ENCODE data around the gene SELENOO. TPM values are rescaled to one million over a fixed set of nuclear protein-coding genes. Genes with fewer than 3 reads are reported as not detected.

The SELENOO gene
- total and polyA plus RNA-seq, 12 donors: 9.6 to 29.8 (median 12.2) TPM

DNA sequence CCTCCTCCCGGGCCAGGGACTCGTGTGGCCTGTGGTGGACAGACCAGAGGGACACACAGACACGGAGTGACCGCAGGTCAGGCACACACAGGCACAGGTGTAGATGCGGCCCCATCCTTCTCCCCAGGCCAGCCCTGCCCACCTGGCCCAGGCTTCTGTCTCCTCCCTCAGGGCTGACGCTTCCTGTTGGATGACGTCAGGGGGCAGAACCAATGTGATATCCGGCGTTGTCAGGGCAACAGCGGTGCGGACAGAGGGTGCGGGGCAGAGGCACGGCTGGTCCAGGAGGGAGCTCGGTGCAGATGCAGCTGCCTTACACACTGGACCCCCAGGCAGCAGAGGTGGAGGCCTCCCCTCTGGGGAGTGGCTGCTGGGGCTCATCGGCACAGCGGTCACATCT lies 46.9 kb downstream of the SELENOO start:
- DNase-seq (no peak), ATAC-seq (no peak)
- intact Hi-C loops (cut with DNase I): loop anchor here in 5 of 10 donors (10.0 kb wide), 2 partner anchors 257 to 277 kb away; partner anchors contain the start of genes LMF2 (in 4 of the 5), NCAPH2 (in 4 of the 5) and SCO2 (in 1 of the 5)
- Histone ChIP-seq H3K4me1 (peaks cover 30 to 68% (median 55%) of the 10 kb centered on the region in 9 donors), H3K36me3 (peaks cover 0 to 31% (median 0%) of the 10 kb centered on the region in 9 donors), H3K27me3 (no peaks in the 10 kb centered on the region), H3K9me3 (no peaks in the 10 kb centered on the region), H3K27ac (no peak overlapping the region), H3K4me3 (no peak overlapping the region)
- whole genome bisulfite sequencing, 2 donors: 46 to 47% methylated on average over 16 of the region's 16 CpGs
- TF ChIP-seq, protein P1, sequence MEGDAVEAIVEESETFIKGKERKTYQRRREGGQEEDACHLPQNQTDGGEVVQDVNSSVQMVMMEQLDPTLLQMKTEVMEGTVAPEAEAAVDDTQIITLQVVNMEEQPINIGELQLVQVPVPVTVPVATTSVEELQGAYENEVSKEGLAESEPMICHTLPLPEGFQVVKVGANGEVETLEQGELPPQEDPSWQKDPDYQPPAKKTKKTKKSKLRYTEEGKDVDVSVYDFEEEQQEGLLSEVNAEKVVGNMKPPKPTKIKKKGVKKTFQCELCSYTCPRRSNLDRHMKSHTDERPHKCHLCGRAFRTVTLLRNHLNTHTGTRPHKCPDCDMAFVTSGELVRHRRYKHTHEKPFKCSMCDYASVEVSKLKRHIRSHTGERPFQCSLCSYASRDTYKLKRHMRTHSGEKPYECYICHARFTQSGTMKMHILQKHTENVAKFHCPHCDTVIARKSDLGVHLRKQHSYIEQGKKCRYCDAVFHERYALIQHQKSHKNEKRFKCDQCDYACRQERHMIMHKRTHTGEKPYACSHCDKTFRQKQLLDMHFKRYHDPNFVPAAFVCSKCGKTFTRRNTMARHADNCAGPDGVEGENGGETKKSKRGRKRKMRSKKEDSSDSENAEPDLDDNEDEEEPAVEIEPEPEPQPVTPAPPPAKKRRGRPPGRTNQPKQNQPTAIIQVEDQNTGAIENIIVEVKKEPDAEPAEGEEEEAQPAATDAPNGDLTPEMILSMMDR (IDR thresholded peaks at IDR 0.05): no peak

DNA sequence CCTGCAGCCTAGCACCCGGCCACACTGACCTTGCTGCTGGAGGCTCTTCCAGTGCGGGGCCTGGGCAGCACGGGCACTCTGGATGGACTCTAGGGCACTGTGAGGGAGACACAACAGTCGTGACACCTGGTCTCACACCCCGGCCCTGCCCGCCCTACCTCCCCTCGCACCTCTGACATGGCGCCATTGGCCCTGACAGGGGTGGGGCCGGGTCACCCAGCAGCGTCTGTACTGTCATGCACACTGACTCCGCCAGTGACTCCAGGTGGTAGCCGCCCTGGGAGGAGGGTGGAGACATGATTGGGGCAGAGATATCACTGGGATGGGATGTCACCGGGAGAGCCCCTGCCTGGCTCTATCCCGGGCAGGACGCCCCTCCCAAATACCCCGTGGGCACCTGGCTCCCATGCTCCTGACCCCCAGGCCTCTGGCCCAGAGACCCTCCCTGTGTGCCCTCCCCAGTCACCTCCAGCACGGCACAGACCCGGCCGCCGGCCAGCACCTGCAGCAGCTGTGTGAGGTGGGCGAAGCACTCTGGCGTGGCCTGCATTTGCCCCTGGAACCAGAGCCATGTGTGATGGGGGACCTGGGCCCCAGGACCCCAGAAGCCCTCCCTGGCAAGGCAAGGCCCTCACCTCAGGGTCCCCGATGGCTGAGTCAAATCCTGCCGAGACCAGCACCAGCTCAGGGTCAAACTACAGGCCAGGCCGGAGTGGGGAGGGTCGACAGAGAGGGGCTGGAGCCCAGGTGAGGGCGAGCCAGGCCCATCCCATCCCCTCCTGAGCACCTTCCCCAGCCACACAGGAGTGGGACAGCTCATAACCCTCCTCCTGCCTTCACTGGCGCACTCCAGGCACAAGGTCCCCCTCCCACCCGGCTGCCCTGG lies 47.6 kb downstream of the SELENOO start:
- ATAC-seq (no peak), DNase-seq (no peak)
- 90 to 91% methylated on average over 29 of the region's 29 CpGs for WGBS, 2 donors
- Histone ChIP-seq H3K9me3 (no peaks in the 10 kb centered on the region), H3K27me3 (no peaks in the 10 kb centered on the region), H3K27ac (no peak overlapping the region), H3K4me3 (no peak overlapping the region), H3K4me1 (peaks cover 23 to 61% (median 48%) of the 10 kb centered on the region in 9 donors), H3K36me3 (peaks cover 0 to 31% (median 0%) of the 10 kb centered on the region in 9 donors)
- TF ChIP-seq, protein P1 (IDR thresholded peaks at IDR 0.05): no peak
- intact Hi-C loops (cut with DNase I): loop anchor here in 5 of 10 donors (10.0 kb wide), 2 partner anchors 256 to 276 kb away; partner anchors contain the start of genes LMF2 (in 4 of the 5), NCAPH2 (in 4 of the 5) and SCO2 (in 1 of the 5)

DNA sequence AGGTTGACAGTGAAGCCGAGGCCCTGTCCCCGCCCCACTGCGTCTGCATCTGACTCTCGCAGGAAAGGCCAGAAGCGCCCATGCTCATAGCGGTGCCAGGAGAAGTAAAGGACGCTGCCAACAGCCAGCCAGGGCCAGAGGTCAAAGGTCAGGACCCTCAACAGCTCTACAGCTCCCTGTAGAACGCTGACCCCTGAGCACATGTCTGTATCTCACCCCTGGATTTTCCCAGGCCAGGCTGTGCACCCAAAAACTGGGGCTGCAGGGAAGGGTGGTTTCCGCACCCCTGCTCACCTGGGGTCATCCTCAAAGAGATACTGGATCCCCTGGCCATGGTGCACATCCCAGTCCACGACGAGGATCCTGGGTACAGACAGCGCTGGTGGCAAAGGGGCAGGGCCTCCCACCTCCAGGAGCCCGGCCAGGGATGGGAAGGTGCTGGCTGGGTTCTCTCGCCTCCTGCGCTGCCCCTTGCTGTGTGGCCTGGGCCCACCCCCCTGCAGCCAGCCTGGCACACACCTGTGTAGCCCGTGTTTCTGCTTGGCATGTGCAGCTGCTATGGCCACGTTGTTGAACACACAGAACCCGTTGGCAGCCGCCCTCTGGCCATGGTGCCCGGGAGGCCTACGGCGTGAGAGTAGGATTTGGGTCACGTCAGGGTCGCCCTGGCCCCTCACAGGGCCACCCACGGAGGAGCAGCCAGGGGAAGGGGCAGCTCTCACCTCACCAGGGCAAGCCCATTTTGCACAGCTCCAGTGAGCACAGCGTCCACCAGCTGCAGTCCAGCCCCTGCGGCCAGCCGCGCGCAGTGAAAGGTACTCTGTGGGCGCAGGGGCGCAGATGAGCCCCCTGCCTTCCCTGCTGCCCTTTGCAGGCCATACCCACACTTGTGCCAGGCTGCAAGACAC lies 48.8 kb downstream of the SELENOO start:
- DNase-seq: no peak
- TF ChIP-seq, protein P1 (IDR thresholded peaks at IDR 0.05): no peak
- H3K9me3 ChIP-seq: no peaks in the 10 kb centered on the region
- 92 to 93% methylated on average over 32 of the region's 32 CpGs for WGBS, 2 donors
- intact Hi-C loops (cut with DNase I): loop anchor here in 8 of 10 donors (5.0 to 10.0 kb wide), 6 partner anchors 78 to 275 kb away; partner anchors contain the start of genes LMF2 (in 4 of the 8), NCAPH2 (in 4 of the 8), DENND6B (in 3 of the 8) and PPP6R2 (in 2 of the 8)
- peak overlapping the region in 6 of 10 donors; percentile 75 to 94 (median 82) for H3K4me3 ChIP-seq
- ATAC-seq: no peak
- peaks cover 0 to 34% (median 0%) of the 10 kb centered on the region in 9 donors for H3K36me3 ChIP-seq
- peaks cover 16 to 54% (median 39%) of the 10 kb centered on the region in 9 donors for H3K4me1 ChIP-seq
- H3K27ac ChIP-seq: no peak overlapping the region
- no peaks in the 10 kb centered on the region for H3K27me3 ChIP-seq

DNA sequence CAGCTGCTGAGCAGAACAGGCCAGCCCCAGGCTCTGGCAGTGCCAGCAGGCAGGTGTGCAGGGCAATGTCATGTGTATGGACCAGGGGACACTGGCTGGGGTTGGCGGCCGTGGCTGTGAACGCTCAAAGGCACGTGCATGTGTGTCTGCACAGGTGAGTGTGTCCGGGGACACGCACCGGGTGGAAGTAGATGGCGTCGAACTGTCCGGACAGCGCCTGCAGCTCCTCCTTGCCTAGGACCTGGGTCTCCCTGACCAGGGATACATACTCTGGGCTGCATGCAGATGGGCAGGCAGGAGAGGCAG lies 49.4 kb downstream of the SELENOO start:
- no peak for DNase-seq
- TF ChIP-seq, protein P1 (IDR thresholded peaks at IDR 0.05): no peak
- no peak for ATAC-seq
- Histone ChIP-seq H3K27ac (peak overlapping the region in 4 of 10 donors; percentile 72 to 85 (median 83)), H3K4me1 (peaks cover 16 to 54% (median 39%) of the 10 kb centered on the region in 9 donors), H3K4me3 (peak overlapping the region in 9 of 10 donors; percentile 65 to 94 (median 79)), H3K36me3 (peaks cover 0 to 36% (median 0%) of the 10 kb centered on the region in 9 donors), H3K27me3 (no peaks in the 10 kb centered on the region), H3K9me3 (no peaks in the 10 kb centered on the region)
- intact Hi-C loops (cut with DNase I): loop anchor here in 7 of 10 donors (5.0 kb wide), 4 partner anchors 77 to 247 kb away; partner anchors contain the start of genes DENND6B (in 3 of the 7) and PPP6R2 (in 2 of the 7)
- 83 to 85% methylated on average over 11 of the region's 11 CpGs for WGBS, 2 donors

Measured in heart right ventricle (tissue), 16 donors.